Islet precursor cell (in vitro differentiated cells): ENCODE measurements around the gene SOX3.

Experiments
- DNase-seq: peaks from one replicate; pipeline ENCODE4 v3.0.0-alpha.2; 2018

SOX3 gene

DNA sequence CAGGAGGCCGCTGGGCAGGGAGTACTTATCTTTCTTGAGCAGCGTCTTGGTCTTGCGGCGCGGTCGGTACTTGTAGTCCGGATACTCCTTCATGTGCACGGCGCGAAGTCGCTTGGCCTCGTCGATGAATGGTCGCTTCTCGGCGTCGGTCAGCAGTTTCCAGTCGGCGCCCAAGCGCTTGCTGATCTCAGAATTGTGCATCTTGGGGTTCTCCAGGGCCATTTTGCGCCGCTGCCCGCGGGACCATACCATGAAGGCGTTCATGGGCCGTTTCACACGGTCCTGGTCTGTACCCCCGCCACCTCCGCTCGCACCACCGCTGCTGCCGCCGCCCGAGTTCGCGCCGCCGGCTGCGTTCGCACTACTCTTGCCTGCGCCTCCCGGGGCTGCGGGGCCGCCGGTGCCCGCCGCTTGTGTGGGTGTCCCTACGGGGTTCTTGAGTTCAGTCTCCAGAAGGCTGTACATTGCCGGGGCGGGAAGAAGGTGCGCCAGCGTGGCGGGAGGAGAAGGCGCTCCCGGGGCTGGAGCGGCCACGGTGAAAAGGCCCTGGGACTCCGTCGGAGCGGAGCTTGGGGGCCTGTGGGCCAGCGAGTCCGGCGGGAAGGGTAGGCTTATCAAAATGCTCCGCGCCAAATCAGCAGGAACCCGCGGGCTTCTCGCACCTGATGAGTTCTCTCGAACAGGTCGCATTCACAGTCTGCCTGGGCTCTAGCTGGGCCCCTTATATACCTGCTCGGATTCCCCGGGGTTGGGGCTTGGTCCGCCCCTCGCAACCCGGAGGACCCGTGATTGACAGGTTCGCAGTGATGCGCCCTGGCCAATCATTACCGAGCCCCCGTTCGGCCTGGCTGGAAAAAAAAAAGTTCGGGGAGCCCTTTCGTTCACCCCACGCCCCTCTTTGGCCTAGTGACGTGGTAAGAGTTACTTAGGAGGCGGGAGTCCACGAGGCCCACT, at the start of gene SOX3:
Gene SOX3 (minus strand): TSS at position 699 of the 954 bp plus-strand sequence. CDS start 9 bp downstream, at position 690.
- DNase-seq: peak; percentile 53

DNA sequence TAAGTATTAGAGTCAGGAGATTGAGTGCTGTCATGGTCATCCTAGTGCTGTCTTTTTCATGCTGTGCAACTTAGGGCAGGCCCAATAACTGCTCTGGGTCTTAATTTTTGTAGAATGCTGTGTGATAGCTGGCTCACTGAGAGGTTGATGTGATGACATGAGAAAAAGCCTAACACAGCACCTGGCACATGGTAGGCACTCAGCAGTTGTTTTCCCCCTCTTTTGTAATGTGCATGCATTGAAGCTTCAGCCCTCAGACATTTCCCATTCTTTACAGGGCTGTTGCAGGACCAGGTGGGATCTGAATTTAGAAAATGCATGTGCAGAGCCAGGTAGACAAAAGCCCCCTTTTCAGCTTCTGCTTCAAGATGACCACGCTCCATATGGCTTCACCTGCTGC, 44.1 kb upstream of the SOX3 start:
- no peak for DNase-seq

DNA sequence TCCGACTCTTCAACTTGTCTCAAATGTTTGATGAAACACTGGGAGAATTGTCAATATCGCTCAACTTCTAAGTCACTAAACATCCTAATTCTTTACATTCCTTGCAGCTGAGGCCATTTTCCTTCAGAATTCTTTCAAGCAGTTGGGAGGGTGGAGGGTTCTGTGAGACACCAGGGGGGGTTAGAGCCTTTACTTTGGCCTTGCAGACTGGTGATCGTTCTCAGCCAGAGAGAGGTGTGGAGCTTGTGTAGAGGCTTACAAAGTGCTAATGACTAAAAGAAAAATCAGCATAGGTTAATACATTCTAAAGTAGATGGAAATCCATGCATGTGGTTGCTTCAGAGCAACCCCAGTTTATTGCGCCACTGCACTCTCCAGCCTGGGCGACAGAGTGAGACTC, 21.3 kb upstream of the SOX3 start:
- peak; percentile 81 for DNase-seq

DNA sequence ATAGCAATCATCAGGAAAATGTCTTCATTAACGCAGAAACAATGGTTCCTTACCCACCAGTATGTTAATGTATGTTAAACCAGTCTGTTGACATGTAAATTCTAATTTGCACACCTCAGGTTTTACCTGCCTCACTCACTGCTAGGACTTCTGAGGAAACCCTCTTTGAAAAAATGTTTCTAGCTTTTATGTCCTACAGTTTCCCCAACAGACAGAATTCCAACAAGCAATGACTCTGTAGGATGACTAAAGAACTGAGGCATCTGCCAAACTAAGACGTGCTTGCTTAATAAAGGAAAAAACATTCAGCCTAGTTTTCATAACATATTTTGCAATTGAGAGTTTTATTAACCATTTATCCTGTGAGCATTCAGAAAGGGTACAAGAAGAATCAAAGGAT, 20.6 kb upstream of the SOX3 start:
- DNase-seq: no peak

DNA sequence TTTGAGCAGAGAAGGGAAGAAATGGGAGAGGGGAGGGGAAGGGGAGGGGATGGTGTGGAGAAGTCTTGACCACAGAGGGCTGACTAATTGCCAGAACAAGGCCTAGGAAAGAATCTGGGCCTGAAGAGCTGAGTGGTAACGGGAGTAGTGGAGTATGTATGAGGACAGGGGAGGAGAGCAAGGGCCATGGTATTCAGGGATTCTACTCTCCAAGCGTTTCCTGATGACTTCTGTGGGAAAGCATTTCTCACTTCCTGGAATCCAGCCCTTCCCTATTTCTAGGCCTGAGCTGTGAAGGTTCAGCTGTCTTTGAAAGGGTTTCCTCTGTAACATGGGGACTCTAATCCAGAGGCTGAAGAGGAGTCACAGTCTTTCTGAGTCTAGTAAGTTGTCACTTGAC, 19.7 kb upstream of the SOX3 start:
- DNase-seq: peak; percentile 87

DNA sequence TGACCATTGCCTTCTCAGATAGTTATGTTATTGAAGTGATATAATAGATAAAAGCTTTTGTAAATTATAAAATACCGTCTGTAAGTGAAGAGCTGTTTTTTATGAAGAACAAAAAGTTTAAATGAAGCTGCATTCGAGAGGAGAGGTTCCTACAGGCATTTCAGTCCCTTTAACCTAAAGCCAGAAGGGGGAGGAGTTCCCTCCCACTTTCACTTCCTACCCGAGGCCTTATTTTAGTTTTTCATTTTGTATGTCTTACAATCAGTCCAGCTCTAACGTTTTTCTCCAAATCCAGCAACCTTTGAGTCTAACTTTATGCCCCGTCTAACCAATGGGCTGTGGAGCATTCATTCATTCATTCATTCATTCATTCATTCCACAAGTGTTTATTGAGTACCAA, 16.5 kb upstream of the SOX3 start:
- DNase-seq: no peak

DNA sequence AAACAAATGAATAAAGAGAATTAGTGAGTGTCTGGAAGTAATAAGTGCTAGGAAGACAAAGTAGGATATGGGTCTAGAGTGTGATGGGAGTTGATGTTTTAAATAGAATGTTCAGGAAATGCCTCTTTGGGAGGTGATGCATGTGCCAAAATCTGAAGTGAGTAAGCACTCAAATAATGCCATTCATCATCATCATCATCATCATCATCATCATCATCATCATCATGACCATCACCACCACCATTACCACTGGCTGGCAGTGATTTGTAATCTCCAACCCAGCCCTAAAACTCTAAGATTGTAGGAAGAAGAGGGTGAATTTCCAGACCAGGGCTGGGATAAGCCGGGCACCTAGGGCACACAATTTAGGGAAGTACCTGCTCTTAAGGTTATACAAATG, 9.7 kb upstream of the SOX3 start:
- DNase-seq: no peak

DNA sequence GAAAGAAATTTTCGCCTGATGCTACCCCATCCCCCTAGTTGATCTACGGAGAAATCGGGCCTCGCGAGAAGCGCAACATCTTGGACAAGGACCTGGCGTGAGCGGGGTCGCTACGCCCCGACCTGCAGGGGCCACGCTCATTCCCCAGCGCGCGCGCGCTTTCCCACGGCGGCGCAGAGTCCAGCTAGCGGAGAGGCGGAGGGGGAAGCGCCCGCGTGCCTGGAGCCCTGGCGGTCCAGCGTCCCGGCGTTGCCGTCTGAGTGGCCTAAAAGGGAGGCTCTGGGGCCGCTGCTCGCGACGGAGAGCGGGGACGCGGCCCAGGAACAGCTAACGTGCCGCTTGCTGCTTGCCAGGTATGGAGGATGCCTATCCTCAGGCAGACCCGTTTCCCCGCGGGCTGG, 6.0 kb upstream of the SOX3 start:
- peak; percentile 62 for DNase-seq

DNA sequence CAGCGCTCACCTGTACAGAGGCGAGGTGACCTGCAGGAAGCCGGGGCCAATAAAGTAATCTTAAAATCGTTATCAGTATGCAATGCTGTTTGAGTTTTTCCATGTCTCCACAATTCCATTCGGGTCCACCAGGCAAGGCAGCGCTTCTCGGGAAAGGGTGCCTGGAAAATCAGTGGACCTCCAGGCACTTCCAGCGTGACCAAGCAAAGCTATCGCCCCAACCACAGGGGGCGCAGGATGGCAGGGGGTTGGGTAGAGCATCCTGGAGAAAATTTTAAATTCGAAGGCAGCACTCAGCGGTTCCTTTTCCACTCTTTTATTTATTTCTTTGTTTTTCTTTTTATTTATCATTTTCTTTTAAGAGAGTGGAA, 5.4 kb upstream of the SOX3 start:
- DNase-seq: no peak

DNA sequence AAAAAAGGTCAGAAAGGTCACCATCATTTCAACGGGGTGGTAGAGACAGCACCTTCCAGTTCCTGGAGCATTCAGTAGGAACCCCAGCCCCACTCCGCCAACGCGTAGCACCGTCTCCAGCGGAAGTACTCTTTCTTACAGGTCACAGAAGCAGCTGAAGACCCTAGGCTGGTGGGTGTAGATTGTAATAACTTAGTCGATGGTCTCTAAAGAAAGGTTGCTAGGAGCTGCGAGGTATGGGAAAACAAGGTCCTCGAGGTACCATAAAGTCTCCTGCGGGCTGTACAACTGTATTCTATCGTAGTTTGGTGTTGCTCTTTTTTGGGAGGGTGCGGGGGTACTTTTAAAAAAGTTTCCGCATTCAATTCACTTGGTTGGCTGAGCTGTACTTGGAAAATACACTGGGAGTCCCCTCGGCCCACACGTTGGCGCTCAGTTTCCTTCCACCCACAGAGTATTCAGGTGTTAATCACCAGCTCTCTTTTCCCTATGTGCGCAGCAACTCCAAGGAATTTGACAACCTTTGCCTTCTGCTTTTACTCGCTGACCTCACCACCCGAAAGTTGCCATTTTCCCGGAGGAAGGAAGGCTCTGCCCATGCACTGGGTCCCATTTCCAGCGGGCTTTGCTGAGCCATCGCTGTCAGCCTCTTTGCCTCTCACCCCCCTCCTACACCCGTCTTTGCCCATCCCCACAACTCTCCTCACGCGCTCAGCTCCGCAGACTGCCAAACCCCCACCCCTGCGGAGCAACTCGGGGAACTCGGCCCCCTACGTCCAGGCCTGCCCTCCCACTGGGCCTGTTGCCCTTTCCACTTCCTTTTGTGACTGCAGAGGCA, 4.8 kb upstream of the SOX3 start:
- DNase-seq: peak; percentile 47

DNA sequence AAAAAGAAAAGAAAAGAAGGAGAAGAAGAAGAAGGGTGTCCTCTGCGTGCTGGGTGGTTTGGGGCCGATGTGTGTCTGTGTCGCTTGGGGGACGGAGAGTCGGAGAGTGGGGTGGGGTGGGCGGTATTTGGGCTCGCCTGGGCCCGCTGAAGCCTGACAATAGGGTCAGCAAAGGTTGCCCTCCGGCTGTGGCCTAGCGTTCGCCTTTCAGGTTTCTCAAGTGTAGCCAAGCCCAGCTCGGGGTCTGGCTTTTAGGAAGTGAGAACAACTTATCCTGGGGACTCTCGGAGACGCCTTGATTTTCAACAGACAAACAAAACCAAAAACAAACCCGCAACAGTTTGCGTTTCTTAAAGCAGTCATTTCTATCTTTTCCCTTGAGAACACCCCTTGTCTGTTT, 4.1 kb upstream of the SOX3 start:
- peak; percentile 59 for DNase-seq

DNA sequence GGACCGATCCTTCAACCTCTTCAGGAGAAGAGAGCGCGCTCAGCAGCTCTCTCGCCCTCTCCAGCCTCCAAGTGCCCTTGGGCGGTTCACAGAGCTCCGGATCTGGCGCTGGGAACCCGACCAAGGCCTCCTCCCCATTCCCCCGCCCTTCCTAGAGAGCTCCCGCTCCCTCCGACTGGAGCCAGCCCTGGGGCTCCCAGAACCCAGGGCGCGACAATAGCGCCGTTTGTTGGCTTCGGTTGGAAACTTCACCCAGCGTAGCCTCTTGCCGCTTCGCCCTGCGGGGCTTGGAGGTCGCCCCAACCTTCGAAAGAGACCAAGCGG, 3.1 kb upstream of the SOX3 start:
- peak; percentile 92 for DNase-seq

DNA sequence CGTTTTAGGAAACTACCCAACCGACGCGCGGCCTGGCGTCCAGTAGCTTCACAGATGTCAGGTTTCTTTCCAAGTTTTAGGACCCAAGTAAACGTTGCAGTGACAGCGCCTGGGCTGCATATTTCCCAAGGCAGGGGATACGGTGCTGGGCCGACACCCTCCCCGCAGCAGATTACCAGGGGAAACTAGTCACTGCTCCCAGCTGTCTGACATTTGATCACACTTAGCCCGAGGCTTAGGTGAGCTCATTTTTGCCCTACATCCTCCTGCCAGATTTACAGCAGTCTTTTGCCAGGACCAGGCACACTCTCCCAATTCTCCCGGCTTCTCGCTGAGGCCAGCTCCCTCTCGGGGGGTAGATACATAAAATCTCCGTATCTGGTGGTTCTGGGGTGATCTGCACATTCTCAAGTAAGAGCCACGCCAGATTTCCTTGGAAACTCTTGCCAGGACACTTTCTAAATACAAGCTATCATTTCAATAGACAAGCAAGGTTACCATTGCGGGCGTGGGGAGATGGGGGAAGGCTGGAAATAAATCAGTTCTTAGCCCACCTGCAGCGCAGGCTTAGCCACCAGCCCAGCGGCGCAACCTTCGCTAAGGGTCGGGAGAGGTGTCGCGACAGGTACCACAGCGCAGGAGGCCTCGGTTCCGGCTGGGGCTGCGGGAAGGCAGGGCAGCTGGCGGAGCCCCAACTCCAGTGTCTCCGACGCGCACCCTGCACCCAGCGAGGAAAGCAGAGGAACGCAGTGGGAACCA, 2.5 kb upstream of the SOX3 start:
- DNase-seq: peak; percentile 79

DNA sequence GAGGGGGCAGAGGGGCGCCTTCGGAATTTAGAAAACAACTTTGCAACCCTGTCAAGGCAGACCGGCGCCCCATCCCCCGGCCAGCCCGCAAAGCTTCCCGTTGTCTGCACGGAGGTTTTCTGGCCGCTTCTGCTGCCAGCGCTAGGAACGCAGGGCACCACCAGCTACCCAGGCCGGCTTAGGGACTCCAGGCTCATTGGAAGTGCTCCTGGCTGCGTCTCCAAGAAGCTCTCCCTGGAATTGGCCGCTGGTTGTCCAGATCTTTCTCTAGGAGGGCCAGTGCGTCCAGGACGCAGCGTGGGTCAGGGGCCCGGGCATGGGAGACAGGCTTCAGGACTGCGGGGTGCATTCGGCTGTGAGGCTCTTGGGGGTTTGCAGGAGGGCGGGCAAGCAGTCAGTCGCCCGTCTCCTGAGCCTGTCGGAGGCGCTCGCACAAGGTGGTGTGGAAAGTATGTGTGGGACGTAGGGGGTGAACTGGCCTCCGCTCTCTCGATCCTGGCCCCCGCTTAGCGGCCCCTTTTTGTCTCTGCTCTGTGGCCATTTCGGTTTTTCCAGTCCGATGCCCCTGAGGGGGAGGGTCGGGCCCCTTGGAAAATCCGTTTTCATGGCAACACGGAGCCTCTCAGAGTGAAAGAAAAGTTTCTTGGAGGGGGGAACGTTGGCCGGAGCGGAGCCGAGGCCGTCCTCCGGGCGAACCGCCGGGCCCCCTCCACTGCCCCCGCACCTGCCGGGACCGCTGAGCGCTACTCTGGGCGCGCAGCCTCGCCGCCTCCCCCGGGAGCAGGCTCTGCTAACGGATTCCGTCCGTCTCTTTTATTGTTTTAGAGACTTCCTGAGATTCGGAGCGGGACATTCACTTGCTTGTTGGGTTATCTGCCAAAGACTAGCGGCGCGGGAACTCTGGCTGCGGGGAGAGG, 810 bp upstream of the SOX3 start:
- peak; percentile 58 for DNase-seq

DNA sequence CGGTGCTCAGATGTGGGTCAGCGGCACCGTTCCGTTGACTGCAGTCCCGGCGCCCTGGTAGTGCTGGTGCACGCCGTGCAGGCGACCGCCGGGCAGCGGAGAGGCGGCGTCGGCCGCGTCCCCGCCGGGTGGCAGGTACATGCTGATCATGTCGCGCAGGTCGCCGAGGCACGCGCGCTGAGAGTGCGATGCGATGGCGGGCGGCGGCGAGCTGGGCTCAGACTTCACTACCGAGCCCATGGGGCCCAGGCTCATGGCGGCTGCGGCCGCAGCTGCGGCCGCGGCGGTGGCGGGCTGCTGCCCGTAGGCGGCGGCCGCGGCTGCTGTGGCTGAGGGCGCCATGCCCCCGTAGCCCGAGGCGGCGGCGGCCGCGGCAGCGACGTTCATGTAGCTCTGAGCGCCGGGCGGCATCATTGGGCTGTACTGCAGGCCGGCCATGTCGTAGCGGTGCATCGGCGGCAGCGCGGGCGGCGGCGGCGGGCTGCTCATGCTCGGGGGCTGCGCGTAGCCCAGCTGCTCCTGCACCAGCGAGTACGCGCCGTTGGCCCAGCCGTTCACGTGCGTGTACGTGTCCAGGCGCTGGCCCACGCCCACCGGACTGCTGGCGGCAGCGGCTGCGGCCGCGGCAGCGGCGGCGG, 1.0 kb downstream of the SOX3 start:
- peak; percentile 70 for DNase-seq

DNA sequence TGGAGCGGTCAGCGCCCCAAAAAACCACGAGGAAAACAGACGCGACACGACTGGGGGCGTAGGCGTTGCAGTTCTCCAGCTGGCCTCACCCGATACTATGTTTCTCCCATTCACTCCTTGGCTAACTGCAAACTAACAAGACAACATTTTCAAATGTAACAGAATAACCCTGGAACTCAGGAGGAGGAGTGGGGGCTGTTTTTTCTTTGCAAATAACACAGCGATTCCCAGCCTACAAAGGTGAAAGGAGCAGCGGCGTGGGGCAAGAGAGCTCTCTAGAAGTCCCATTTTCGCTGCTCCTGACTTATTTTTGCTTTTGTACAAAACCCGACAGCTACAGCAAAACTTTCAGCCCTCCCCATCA, 1.6 kb downstream of the SOX3 start:
- no peak for DNase-seq

DNA sequence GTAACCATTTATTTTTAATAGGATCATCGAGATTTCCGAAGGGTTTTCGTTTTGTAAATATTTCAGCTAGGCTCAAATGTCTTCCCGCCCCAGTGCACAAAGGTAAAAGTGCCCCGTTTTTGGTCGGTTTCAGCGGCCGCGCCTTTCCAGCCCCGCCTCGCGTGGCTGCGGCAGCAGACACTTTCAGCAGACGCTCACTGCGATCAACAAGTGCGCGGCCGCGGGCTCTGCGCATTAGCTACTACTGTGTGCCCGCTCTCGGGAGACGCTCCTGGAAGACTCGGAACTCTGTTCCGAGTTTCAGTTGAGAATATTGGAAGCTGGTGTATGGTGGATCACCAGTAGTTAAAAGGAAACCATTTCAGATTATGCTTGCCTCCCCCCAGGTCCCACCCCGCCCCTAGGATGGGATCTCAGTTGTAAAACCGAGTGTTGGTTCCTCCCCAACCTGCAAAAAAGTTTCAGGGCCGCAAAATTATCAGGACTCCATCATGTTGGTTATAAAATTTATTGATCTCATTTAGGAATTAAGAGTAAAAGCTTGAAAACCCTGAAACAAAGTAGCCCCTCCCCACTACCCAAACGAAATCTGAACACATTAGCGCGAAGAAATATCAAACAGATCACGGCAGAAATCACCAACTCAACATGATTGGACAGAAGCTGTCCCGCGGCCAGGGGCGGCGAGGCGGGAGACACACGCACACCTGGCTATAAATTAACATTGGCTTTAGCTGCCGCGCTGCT, 2.2 kb downstream of the SOX3 start:
- DNase-seq: peak; percentile 57

DNA sequence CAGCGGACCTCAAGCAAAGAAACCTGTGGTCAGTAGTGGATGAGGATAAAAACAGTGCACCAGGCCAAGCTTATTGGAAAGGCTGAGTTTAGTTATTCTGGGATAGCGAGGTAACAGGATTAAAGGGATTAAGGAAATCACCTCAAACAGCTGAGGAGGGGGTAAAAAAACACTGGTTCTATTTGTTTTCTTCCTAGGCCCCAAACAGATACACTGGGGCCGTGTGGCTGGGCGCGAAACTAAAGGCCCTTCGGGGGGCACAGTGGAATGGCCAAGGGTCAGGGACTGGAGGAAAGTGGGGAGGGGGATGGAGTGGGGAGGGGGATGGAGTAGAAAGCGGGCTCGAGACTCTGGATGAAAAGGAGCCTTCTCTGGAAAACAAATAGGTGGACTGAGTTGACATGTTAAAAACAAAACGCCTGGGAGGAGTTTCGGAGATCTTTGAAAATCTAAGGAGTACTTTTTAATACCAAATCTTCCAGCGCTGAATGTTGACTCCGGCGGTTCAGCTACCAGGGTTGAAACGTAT, 2.9 kb downstream of the SOX3 start:
- DNase-seq: no peak

DNA sequence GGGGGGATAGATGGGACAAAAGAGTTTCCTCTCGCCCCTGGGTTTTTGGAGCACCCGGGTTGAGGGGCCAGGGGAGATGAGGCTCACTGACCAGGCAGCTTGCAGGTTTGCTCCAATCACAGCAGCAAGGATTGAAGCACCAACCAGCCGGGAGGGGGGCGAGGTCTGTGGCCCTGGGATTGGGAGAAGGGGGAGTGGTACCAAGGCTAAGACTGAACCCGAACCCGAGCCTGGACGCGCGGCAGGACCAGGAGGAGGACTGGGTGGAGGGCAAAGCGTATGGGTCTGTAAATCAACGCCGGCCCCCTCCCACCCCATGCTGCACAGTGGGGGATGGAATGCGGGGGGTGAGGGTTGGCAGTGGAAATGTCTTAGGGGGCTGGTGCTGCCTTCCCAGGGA, 3.5 kb downstream of the SOX3 start:
- DNase-seq: no peak

DNA sequence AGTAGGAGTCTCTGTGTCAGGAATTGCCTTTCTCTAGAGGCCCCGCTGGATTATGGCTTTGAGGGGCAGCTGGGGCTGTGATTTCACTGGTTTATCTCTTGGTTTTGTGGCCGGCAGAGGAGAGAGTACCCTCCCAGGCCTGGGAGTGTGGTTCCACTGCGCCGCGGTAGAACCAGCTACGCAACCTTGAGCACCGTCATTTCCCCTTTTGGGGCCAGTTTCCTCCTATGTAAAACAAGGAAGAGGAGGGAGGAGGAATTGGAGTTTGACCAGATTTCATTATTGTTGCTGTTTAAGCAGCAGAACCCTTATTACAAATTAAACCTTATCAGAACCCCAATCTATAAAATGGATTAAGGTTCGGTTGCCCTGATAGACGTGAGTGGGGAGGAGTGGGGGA, 4.4 kb downstream of the SOX3 start:
- DNase-seq: no peak

DNA sequence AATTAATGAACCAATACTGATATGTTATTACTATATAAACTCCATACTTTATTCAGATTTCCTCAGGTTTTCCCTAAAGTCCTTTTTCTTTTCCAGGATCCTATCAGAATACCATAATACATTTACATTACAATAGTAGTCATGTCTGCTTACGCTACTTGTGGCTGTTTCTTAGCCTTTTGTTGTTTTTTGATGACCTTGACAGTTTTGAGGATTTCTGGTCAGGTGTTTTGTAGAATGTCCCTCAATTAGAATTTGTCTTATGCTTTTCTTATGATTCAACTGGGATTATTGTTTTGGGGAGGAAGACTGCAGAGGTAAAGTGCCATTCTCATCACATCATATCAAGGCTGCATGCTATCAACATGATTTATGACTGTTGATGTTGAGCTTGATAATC, 9.1 kb downstream of the SOX3 start:
- no peak for DNase-seq
